ENCODE measurements around the gene PARD6B.

PARD6B gene

GRCh38 chr20:50731055-50731929 is at the start of gene PARD6B:
PARD6B (plus strand) TSS chr20:50731580; CDS start chr20:50731787, 207 bp downstream.
- Histone ChIP-seq H3K36me3 (ENCODE audit: control insufficient read depth in 5 of 5, insufficient read depth in 5 of 5, low read length in 5 of 5) (no peaks in the 10 kb centered on the region), H3K27me3 (ENCODE audit: control insufficient read depth in 5 of 5, insufficient read depth in 4 of 5, low read length in 5 of 5) (peaks cover 0 to 6% (median 0%) of the 10 kb centered on the region in 5 donors), H3K4me1 (ENCODE audit: control insufficient read depth in 5 of 5, insufficient read depth in 5 of 5, low read length in 5 of 5) (peaks cover 0 to 29% (median 25%) of the 10 kb centered on the region in 5 donors), H3K9ac (ENCODE audit: low read length in 5 of 5) (peak within 1 kb of the TSS in 3 of 5 donors; percentile 55 to 60 (median 58)), H3K4me3 (ENCODE audit: low read depth in 1 of 5, low read length in 5 of 5) (peak within 1 kb of the TSS; percentile 67 to 85 (median 72)), H3K9me3 (ENCODE audit: control insufficient read depth in 5 of 5, low read length in 5 of 5) (no peaks in the 10 kb centered on the region), H3K27ac (ENCODE audit: low read depth, low read length) (no peak within 1 kb of the TSS)

- H3K9me3 ChIP-seq (ENCODE audit: control insufficient read depth in 5 of 5, low read length in 5 of 5), result no peaks in the 10 kb centered on the region
- no peak overlapping the region for H3K27ac ChIP-seq (ENCODE audit: low read depth, low read length)
- H3K36me3 ChIP-seq (ENCODE audit: control insufficient read depth in 5 of 5, insufficient read depth in 5 of 5, low read length in 5 of 5), result no peaks in the 10 kb centered on the region
- no peaks in the 10 kb centered on the region for H3K27me3 ChIP-seq (ENCODE audit: control insufficient read depth in 5 of 5, insufficient read depth in 4 of 5, low read length in 5 of 5)
- peaks cover 0 to 13% (median 12%) of the 10 kb centered on the region in 5 donors for H3K4me1 ChIP-seq (ENCODE audit: control insufficient read depth in 5 of 5, insufficient read depth in 5 of 5, low read length in 5 of 5)
- no peak overlapping the region for H3K9ac ChIP-seq (ENCODE audit: low read length in 5 of 5)
- no peak overlapping the region for H3K4me3 ChIP-seq (ENCODE audit: low read depth in 1 of 5, low read length in 5 of 5)
Observed at GRCh38 chr20:50682065-50682464, 49.3 kb upstream of the PARD6B start.

- Histone ChIP-seq H3K4me3 (ENCODE audit: low read depth in 1 of 5, low read length in 5 of 5) (no peak overlapping the region), H3K9ac (ENCODE audit: low read length in 5 of 5) (no peak overlapping the region), H3K27me3 (ENCODE audit: control insufficient read depth in 5 of 5, insufficient read depth in 4 of 5, low read length in 5 of 5) (no peaks in the 10 kb centered on the region), H3K27ac (ENCODE audit: low read depth, low read length) (no peak overlapping the region), H3K36me3 (ENCODE audit: control insufficient read depth in 5 of 5, insufficient read depth in 5 of 5, low read length in 5 of 5) (no peaks in the 10 kb centered on the region), H3K4me1 (ENCODE audit: control insufficient read depth in 5 of 5, insufficient read depth in 5 of 5, low read length in 5 of 5) (peaks cover 0 to 13% (median 12%) of the 10 kb centered on the region in 5 donors), H3K9me3 (ENCODE audit: control insufficient read depth in 5 of 5, low read length in 5 of 5) (no peaks in the 10 kb centered on the region)
Observed at GRCh38 chr20:50682947-50683530, 48.3 kb upstream of the PARD6B start.

GRCh38 chr20:50683570-50683969 is 47.8 kb upstream of the PARD6B start:
- Histone ChIP-seq H3K9ac (ENCODE audit: low read length in 5 of 5) (no peak overlapping the region), H3K27ac (ENCODE audit: low read depth, low read length) (no peak overlapping the region)

GRCh38 chr20:50686821-50687220 is 44.6 kb upstream of the PARD6B start:
- H3K36me3 ChIP-seq (ENCODE audit: control insufficient read depth in 5 of 5, insufficient read depth in 5 of 5, low read length in 5 of 5), result no peaks in the 10 kb centered on the region
- no peak overlapping the region for H3K9ac ChIP-seq (ENCODE audit: low read length in 5 of 5)
- peaks cover 8 to 24% (median 22%) of the 10 kb centered on the region in 5 donors for H3K4me1 ChIP-seq (ENCODE audit: control insufficient read depth in 5 of 5, insufficient read depth in 5 of 5, low read length in 5 of 5)
- H3K27ac ChIP-seq (ENCODE audit: low read depth, low read length), result no peak overlapping the region
- peaks cover 0 to 14% (median 8%) of the 10 kb centered on the region in 5 donors for H3K27me3 ChIP-seq (ENCODE audit: control insufficient read depth in 5 of 5, insufficient read depth in 4 of 5, low read length in 5 of 5)
- H3K4me3 ChIP-seq (ENCODE audit: low read depth in 1 of 5, low read length in 5 of 5), result no peak overlapping the region
- H3K9me3 ChIP-seq (ENCODE audit: control insufficient read depth in 5 of 5, low read length in 5 of 5), result no peaks in the 10 kb centered on the region

More at GRCh38 chr20:50683570-50683969, 47.8 kb upstream of the PARD6B start:
- no peak overlapping the region for H3K4me3 ChIP-seq (ENCODE audit: low read depth in 1 of 5, low read length in 5 of 5)
- H3K9me3 ChIP-seq (ENCODE audit: control insufficient read depth in 5 of 5, low read length in 5 of 5), result no peaks in the 10 kb centered on the region
- H3K36me3 ChIP-seq (ENCODE audit: control insufficient read depth in 5 of 5, insufficient read depth in 5 of 5, low read length in 5 of 5), result no peaks in the 10 kb centered on the region
- peaks cover 0 to 12% (median 10%) of the 10 kb centered on the region in 5 donors for H3K4me1 ChIP-seq (ENCODE audit: control insufficient read depth in 5 of 5, insufficient read depth in 5 of 5, low read length in 5 of 5)
- H3K27me3 ChIP-seq (ENCODE audit: control insufficient read depth in 5 of 5, insufficient read depth in 4 of 5, low read length in 5 of 5), result no peaks in the 10 kb centered on the region

- no peak overlapping the region for H3K9ac ChIP-seq (ENCODE audit: low read length in 5 of 5)
- peaks cover 10 to 34% (median 28%) of the 10 kb centered on the region in 5 donors for H3K4me1 ChIP-seq (ENCODE audit: control insufficient read depth in 5 of 5, insufficient read depth in 5 of 5, low read length in 5 of 5)
- H3K27me3 ChIP-seq (ENCODE audit: control insufficient read depth in 5 of 5, insufficient read depth in 4 of 5, low read length in 5 of 5), result peaks cover 0 to 25% (median 13%) of the 10 kb centered on the region in 5 donors
- no peaks in the 10 kb centered on the region for H3K36me3 ChIP-seq (ENCODE audit: control insufficient read depth in 5 of 5, insufficient read depth in 5 of 5, low read length in 5 of 5)
- H3K4me3 ChIP-seq (ENCODE audit: low read depth in 1 of 5, low read length in 5 of 5), result no peak overlapping the region
- no peak overlapping the region for H3K27ac ChIP-seq (ENCODE audit: low read depth, low read length)
- H3K9me3 ChIP-seq (ENCODE audit: control insufficient read depth in 5 of 5, low read length in 5 of 5), result no peaks in the 10 kb centered on the region
Observed at GRCh38 chr20:50688256-50688975, 43.0 kb upstream of the PARD6B start.

- Histone ChIP-seq H3K9ac (ENCODE audit: low read length in 5 of 5) (peak overlapping the region in 1 of 5 donors; percentile 19), H3K4me3 (ENCODE audit: low read depth in 1 of 5, low read length in 5 of 5) (peak overlapping the region; percentile 26 to 60 (median 55))
Observed at GRCh38 chr20:50689864-50690649, 41.3 kb upstream of the PARD6B start.

GRCh38 chr20:50690650-50691572 is 40.5 kb upstream of the PARD6B start, which contains the start of gene RIPOR3:
RIPOR3 (minus strand) TSS chr20:50691542; CDS start chr20:50691128, 414 bp downstream.
- H3K36me3 ChIP-seq (ENCODE audit: control insufficient read depth in 5 of 5, insufficient read depth in 5 of 5, low read length in 5 of 5), result no peaks in the 10 kb centered on the region
- H3K27me3 ChIP-seq (ENCODE audit: control insufficient read depth in 5 of 5, insufficient read depth in 4 of 5, low read length in 5 of 5), result peaks cover 0 to 27% (median 13%) of the 10 kb centered on the region in 5 donors
- H3K4me3 ChIP-seq (ENCODE audit: low read depth in 1 of 5, low read length in 5 of 5), result peak within 1 kb of the TSS; percentile 26 to 60 (median 55)
- H3K9ac ChIP-seq (ENCODE audit: low read length in 5 of 5), result peak within 1 kb of the TSS in 1 of 5 donors; percentile 15
- H3K4me1 ChIP-seq (ENCODE audit: control insufficient read depth in 5 of 5, insufficient read depth in 5 of 5, low read length in 5 of 5), result peaks cover 10 to 46% (median 31%) of the 10 kb centered on the region in 5 donors
- no peaks in the 10 kb centered on the region for H3K9me3 ChIP-seq (ENCODE audit: control insufficient read depth in 5 of 5, low read length in 5 of 5)
- no peak within 1 kb of the TSS for H3K27ac ChIP-seq (ENCODE audit: low read depth, low read length)

More at GRCh38 chr20:50689864-50690649, 41.3 kb upstream of the PARD6B start:
- Histone ChIP-seq H3K36me3 (ENCODE audit: control insufficient read depth in 5 of 5, insufficient read depth in 5 of 5, low read length in 5 of 5) (no peaks in the 10 kb centered on the region), H3K27ac (ENCODE audit: low read depth, low read length) (no peak overlapping the region), H3K9me3 (ENCODE audit: control insufficient read depth in 5 of 5, low read length in 5 of 5) (no peaks in the 10 kb centered on the region), H3K27me3 (ENCODE audit: control insufficient read depth in 5 of 5, insufficient read depth in 4 of 5, low read length in 5 of 5) (peaks cover 0 to 27% (median 13%) of the 10 kb centered on the region in 5 donors), H3K4me1 (ENCODE audit: control insufficient read depth in 5 of 5, insufficient read depth in 5 of 5, low read length in 5 of 5) (peaks cover 10 to 43% (median 30%) of the 10 kb centered on the region in 5 donors)

Data from subcutaneous abdominal adipose tissue (tissue), 5 donors.